GM18511 (cell line): Measurements from ENCODE around the gene FILIP1.
"Not testable (repeated sequence)": the region's sequence is repeated elsewhere in the genome, so short reads cannot be mapped to it uniquely, and the experiment has no call there.

ENCODE experiments used
- ATAC-seq: cut with Tn5 transposase; IDR thresholded peaks from one replicate; pipeline ENCODE4 v1.9.1; 2021; ENCODE audit warnings: mild to moderate bottlenecking, moderate library complexity; ENCODE audit not compliant: unreplicated experiment

Gene FILIP1

DNA sequence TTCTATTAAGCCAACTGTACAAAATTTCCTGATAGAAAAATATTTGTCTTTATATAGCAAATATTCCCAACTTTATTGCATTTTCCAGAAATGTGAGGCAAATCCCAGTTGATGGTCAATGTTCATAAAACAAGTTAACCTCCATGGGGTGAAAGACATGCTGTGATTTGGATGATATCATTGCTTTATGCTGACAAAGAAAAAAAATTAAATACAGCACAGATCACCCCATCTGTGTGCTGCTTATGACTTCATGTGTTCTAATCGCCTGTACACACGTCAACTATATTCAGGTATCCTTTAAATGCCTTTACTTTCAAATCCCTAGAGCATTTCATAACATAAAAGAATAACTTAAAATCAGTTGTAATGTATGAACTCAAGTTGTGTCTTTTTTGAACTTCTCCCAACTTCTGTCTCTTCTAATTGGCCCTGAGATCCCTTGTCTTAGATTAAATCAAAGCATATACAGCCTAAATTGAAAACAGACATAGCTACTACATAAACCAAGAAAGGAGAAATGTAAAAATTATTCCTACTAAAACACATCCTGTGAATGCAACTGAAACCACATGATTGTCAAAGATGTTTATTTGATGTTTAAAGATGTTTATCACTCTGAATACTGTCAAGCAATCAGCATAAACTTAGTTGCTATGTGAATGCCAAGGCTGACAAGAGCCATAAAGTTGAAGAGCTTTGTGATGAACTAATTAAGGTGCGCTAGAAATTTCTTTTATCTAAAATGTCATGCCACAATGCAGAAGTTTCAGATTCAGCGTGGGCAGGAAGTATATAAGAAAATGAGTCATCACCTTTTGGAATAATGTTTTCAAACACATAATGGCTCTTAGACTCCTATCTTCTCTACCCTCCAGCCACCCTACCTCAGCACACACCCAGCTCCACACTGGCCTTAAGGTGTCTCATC lies 68.7 kb downstream of the FILIP1 start:
- no peak for ATAC-seq

DNA sequence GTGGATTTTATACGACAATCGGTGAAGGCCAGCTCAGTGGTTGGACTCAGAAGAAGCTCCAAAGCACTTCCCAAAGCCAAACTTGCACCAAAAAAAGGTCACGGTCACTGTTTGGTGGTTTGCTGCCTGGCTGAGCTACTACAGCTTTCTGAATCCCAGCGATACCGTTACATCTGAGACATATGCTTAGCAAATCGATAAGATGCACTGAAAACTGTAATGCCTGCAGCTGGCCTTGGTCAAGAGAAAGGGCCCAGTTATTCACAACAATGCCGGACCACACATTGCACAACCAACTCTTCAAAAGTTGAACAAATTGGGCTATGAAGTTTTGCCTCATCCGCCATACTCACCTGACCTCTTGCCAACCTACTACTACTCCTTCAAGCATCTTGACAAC lies 70.2 kb downstream of the FILIP1 start:
- ATAC-seq = no peak

DNA sequence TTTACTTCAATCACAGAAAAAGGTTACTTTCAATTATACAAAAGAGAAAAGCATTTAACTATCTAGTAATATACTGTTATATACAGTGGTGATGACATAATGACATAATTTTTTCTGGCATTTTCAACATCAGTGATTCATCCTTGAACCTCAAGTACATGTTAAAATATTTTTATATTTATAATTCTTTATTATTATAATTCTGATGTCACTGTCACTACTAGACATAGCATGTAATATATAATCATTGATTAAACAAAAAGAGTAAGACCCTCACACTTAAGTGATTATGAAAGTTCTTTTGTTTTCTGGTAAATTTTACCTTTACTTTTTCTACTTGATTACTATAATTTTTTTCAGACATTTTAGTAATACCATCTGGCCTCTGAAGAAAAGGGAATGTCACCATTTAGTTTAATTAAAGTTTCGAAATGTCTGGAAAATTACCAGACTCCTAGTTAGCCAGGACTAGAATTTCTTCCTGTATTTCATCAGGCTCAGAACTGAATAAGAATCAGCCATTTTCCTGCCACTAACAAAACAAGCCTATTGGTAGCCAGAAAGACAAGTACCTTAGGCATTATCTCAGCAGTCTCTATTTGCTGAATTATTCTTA lies 71.5 kb downstream of the FILIP1 start:
- no peak for ATAC-seq

DNA sequence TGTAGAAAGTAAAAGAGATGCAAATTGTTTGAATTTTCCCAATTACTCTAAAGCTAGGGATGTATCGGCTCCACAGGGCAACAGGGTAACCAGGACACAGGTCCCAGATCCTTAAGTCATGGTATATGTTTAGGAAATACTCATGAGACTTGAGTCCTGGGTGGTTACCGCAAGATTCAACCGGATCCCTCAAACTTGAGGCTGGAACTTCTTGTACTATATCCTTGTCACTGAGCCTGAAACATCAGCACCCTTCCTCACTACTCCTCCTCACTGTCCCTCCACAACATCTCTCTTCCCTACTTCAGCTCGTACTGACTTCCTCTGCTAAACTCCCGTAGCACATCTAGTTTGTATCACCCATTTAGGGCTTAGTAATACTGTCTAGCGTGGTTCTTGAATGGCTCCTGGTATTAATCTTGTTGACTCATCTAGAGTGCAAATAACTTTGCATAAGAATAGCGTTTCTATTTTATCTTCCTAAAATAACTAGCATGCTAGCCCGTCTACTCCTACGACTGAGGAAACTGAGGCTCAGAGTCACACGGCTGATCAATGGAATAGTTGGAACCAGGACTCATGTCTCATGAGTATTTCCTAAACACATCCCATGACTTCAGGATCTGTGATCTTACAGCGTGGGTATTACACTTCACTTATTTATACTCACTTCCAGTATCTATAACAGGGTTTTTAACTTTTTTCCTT lies 72.1 kb downstream of the FILIP1 start:
- ATAC-seq = no peak

DNA sequence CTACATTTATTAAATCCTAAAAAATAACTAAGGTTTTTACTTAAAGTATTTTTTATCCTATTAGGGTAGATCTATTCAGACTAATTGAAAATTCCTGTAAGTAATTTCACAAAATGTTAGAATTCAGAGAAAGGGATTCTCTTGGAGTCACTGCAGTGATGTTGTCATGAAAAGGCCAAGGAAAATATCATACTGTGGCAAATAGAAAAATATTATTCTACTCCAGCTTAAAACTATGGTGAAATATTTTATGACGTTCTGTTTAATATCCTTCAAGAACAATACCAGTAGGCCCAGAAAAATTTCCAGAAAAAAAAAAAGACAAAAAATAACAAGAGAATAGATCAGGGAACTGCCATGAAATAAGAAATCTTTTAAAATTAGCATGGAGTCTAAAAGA lies 73.6 kb downstream of the FILIP1 start:
- no peak for ATAC-seq

DNA sequence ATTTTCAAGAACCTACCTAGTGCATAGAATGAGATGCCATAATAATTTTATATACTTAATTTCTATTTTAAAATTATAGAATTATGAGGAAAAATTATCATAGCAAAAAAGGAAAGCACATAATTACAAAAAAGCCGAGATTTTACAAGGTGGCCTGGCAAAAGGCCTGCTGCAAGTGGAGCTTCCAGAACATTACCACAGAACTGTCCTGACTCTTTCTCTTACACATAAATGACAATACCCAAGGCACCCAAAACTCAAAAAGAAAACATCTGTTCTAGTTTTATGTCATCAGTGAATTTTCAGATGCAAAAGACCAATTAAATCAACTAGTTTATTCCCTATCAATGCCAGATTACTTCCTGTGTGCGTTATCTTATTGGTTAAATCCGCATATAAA lies 74.2 kb downstream of the FILIP1 start:
- ATAC-seq = no peak

DNA sequence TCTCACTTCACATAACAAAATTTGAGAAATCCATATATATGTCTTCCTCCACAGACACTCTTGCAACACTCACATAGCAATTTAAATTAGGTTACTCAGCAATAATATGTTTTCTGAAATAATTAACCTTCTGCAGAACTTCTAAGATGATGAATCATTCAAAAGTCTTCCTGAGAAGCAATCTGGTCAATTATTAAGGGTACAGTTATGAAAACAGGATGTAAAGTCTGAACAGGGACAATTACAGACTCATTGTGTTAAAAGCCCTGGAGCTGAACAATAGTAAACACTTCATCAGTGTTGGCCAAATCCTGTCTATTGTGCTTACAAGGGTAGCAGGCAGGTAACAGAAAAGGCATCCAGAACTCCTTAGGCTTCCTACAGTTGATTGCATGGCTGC lies 75.4 kb downstream of the FILIP1 start:
- ATAC-seq = peak; percentile 90

DNA sequence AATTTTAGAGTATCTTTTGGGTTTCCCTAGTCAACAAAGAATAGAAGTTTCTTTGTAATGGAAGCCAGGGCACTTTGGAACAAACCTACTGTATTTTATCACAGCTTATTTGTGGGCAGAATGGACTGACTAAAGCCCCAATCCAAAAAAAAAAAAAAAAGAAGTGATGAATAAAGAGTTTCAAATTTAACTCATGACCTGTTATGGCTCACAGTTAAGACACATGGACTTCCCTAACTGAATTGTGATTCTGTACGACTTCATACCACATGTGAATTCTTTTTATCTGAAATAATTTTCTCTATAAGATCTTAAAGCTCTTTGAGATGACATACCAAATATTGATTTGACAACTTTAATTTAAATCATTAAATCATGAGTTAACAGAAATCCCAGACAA lies 77.2 kb downstream of the FILIP1 start:
- ATAC-seq = no peak

DNA sequence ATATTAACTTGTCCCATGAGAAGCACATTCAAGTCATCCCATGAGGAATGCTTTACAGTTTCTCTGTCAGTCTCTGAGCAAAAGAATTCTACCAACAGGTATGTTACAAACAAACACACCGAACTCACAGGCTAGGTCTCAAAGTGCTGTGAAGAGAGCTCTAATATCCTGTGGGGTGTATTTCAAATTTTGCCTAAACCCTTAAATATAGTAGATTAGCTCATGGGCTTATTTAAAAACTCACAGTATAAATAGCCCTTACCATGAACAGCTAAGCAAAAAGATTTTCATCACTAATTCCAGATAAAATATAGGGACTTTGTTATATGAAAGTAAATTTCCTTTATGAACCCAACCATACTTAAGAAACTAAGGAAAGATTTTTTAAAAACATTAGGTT lies 77.8 kb downstream of the FILIP1 start:
- ATAC-seq = no peak

DNA sequence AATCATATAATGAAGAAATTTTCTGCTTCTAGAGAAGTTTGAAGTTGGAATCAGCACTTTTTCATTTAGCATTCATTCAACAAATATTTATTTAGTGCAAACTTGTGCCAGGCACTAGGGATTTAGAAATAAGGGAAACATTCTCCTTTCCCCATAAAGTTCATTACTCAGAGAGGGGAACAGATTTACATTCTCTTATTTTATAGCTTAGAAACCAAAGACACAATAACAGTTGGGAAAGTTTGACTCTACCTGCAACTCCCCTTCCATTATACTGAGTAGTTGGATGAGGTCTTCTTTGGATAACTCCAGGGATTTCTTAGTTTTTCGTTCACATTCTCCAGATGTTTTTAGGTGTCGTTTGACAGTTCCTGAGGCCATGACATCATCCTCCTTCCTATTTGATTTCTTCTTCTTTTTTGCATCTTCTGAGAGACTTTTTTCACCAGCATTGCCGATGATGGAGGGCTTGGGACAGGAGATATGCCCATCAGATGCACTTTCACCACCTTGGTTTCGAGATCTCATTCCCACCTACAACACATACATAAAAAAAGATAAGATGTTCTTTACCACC lies 79.1 kb downstream of the FILIP1 start:
- ATAC-seq = no peak

DNA sequence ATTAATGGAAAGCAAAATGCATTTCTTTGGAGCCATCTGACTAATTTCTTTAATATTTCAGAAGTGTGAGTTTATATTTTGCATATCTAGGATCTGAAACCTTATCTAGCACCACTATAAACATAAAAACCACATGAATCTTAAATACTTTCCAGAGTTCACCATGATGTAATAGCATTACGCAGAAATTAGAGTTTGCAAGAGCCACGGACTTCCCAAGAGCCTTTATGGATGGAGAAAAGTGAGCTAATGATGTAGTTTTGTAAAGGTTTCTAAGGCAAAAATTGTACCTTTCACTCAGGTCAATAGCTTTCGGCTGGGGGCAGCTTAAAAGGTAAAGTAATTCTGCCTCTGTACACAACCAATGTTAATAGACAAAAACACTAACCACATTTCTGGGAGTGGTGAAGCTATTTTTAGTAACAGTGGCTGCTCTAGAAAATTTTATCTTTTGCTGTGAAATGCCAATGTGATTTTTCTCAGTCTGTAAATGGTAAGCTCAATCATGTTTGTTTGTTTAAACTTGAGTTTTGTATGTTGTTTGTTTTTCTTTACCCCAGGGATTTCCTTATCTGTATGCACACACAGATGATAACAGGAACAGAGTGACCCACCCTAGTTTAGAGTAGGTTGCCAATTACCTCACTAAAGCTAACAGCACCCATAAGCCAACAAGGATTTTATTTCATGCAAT lies 80.5 kb downstream of the FILIP1 start:
- ATAC-seq = no peak

DNA sequence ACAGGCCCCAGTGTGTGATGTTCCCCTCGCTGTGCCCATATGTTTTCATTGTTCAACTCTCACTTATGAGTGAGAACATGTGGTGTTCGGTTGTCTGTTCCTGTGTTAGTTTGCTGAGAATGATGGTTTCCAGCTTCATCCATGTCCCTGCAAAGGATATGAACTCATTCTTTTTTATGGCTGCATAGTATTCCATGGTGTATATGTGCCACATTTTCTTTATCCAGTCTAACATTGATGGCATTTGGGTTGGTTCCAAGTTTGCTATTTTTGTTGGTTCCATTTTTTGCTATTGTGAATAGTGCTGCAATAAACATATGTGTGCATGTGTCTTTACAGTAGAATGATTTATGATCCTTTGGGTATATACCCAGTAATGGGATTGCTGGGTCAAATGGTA lies 83.0 kb downstream of the FILIP1 start:
- ATAC-seq = not testable (repeated sequence)

DNA sequence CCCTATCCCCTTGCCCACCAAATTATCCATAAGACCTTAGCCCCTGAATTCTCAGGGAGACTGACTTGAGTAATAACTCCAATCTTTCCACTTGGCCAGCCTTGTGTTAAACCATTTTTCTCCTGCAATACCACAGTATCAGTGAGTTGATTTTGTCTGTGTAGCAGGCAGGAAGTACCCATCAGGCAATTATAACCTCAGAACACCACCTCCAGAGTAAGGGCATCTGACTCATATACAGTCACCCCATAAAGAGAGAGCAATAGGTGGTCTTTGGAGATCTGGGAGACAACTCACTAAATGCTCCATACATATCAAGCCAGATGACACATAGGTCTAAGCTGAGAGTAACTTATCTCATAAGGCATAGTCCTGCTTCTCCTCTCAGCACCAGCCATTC lies 83.7 kb downstream of the FILIP1 start:
- ATAC-seq = peak; percentile 61

DNA sequence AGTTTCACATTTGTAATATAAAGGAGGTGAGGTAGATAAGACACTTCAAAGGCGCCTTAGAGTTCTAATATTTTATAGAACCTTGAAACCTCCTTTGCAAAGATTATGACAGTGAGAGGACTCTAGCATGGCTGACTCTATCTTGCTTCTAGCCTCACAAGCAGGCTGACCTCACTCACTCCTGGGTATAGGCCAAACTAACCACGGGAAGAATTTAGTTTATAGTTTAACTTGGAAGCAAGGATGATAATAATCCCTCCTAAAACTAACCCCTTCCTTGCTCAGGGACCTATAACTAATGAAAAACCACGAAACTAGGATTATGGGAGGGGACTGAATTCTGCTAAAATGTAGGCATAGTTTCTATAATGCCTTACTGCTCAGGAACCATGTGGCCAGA lies 84.3 kb downstream of the FILIP1 start:
- ATAC-seq = no peak

DNA sequence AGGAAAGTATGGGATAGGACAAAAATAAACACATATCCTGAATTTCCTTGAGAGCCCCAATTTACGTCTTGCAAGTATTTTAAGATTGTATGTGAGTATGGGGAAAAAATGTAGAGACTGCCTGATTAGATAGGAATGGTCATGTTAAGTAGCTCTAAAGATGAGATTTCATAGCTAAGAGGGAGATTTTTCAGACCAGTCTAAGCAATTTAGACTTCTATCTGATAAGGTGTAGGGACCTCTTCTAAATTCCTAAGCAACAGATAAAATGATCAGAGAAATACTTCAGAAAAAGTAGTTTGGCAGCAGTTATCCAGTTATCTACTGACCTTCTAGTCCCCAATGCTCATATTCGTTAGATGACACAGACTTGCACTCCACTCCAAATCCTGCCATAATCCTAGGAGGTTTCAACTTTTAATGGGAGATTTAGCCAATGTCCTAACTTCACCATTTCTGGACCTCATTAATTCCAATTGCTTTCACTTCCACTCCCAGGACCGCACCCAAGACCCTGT lies 90.0 kb downstream of the FILIP1 start:
- ATAC-seq = no peak

DNA sequence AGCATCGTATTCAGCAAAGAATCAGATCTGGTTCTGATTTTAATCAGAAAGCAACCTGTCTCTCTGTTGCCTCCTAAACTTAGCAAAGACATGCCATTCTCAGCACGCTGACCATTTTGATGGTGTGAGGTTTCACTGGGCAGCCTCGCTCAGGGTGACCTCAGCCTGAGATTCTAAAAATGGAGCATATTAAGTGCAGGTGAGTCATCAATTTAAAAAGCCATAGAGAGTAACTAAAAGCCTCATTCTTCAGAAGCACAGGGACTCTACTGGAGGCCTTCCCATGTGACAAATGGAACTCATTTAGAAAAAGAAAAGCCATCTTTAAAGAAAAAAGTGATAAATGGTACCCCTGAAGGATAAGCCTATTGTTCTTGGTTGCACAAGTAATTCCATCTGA lies 91.3 kb downstream of the FILIP1 start:
- ATAC-seq = no peak

DNA sequence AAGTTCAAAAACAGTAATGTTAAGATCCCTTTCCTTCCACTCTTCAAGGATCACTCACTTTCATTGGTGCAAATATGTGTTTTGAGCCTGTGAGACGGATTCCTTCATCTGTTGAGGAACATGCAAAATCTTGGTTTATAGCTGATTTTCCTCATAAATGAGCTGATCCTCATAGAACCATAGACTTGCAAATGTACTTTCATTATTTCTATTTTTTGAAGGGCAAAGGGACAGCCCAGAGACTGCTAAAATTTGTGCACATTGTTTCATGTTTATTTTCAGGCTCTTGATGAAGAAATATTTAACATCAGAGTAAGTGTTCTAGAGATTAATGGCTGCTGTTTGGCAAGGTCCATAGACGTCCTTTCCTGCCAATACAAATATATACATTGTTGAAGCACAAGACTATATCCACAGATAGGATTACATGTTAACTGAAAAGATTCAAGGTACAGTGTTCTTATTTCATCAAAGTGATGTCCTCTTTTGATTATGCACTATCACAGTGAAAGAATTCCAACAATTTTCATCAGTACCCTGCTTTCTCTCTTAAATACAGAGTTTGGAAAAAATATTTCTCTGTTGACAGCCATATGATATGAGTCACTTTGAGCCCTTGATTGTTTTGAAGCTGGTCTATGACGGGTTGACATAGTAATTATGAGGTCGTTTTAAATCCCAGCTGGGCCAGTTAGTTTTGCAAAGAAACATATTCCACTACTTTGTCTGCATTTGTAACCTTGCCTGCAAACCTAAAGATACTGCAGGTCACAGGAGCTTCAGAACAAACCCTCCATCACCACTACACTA lies 95.7 kb downstream of the FILIP1 start:
- no peak for ATAC-seq

DNA sequence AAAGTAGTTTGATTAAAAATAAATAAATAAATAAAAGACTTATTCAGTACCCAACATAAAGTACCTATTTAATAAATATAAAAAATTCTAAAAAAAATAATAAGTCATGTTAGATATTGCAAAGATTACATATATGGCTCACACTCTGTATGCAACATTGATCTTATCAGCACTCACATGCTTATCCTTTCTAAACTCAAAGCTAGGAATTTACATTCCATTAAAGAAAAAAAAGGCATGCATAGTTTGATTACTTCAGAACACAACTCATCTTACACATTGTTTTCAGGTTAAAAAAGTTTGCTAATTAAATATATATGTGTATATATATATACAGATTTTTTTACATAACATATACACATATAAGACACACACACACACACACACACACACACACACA lies 96.4 kb downstream of the FILIP1 start:
- ATAC-seq = no peak

DNA sequence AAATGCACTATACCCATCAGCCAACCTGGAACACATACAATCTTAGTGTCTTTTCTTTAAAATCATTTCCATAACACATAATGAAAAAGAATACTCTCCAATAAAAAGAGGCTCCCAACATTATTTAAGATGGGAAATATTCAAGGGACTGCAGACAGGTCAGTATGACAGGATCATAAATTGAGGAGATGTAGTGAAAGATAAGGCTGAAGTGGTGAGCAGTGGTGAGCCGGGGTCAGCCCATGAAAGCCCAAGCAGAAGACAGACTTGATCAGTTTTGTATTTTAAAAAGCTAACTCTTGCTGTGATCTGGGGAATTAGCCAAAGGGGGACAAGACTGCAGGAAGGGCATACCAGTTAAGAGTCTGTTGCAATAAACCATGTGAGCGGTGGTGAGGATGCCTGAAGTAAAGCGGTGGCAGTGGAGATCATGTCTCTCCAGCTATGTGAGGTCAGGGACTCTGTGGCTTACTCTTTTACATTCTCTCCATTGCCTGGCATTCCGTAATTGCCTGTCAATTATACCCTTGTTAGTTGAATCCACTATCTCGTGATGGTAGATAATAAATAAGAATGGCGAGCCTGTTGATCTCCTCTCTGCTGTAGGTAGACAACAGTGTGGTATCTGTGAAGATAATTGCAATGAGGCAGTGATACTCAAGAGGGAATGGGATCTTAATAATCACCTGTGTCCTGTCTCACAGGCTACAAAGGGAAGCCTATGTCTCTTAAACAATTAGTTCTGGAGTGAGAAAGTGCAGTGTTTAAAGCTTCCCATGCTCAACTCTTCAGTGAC lies 97.4 kb downstream of the FILIP1 start:
- ATAC-seq = no peak
